Stimulated activated naive B cell treated with anti-CD40 and anti-IgM and Interleukin-4, amounts not matched to agents 10 μg/mL and 1 μg/mL and 100 μg/mL, for 72 hours (primary cell): ENCODE results near the gene ARHGEF4.

Source experiments
- ATAC-seq, 2 donors: fragments of 150-1000 bp; cut with Tn5 transposase; replicated peaks; 2 replicates each; pipeline ENCODE4 v1.10.0; 2021; ENCODE audit warnings: moderate library complexity in 1 of 2
- DNase-seq: peaks from one replicate; pipeline ENCODE4 v3.0.0; 2021
- H3K27ac Mint-ChIP-seq: one replicate; pipeline ENCODE4 v1.8.0; 2022; ENCODE audit warnings: mild to moderate bottlenecking, mixed read lengths
- H3K27me3 Mint-ChIP-seq, 2 donors: one replicate each; pipeline ENCODE4 v1.8.0; 2022; ENCODE audit warnings: mixed read lengths in 2 of 2
- H3K36me3 Mint-ChIP-seq, 2 donors: one replicate each; pipeline ENCODE4 v1.8.0; 2022; ENCODE audit warnings: mixed read lengths in 2 of 2, mild to moderate bottlenecking in 1 of 2
- H3K4me1 Mint-ChIP-seq, 2 donors: one replicate each; pipeline ENCODE4 v1.8.0; 2022; ENCODE audit warnings: mixed read lengths in 2 of 2, mild to moderate bottlenecking in 1 of 2
- H3K4me3 Mint-ChIP-seq, 2 donors: one replicate each; pipeline ENCODE4 v1.8.0; 2022; ENCODE audit warnings: mild to moderate bottlenecking in 2 of 2, mixed read lengths in 2 of 2, moderate library complexity in 1 of 2
- H3K9me3 Mint-ChIP-seq, 2 donors: one replicate each; pipeline ENCODE4 v1.8.0; 2022; ENCODE audit warnings: mixed read lengths in 2 of 2, mild to moderate bottlenecking in 1 of 2

Gene ARHGEF4

DNA sequence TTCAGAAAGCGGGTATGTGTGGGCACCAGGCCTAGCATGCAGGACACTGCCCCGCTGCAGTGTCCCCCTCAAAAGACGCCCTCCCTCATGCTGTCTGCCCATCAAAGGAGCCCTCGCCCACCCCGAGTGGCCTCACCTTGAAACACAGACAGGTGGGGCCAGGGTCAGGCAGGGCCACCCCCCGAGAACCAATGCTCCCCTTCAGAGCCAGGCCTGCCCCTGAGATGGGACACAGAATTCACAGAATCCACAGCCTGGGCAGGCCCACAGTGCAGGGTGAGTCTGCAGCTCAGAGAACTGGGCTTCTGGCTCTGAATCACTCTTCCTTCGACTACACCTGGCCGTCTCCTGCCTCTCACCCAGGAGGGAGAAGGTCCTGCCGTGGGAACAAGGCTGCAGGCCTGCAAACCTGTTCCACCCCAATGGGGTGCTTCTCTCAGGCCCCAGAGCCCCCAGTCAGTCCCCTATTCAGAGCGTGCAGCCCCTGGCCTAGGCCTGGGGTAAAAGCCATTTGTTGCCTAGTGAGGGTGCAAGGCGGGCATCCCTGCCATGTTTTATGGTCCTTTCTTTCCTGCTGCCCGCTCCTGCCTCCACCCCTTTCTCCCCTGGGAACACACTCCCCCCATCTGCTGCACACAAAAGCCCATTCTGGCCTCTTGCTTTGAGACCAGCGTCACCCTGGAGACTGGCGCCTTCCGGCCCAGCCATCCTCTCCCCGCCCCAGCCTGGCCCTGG is 11.3 kb upstream of the ARHGEF4 start:
- Mint-ChIP-seq H3K27ac (peak overlapping the region; percentile 85), H3K36me3 (no peaks in the 10 kb centered on the region), H3K27me3 (peaks cover 6 to 7% of the 10 kb centered on the region in 2 donors), H3K4me1 (peaks cover 18 to 32% of the 10 kb centered on the region in 2 donors), H3K4me3 (no peak overlapping the region), H3K9me3 (no peaks in the 10 kb centered on the region)
- ATAC-seq = no peak
- no peak for DNase-seq

GRCh38 chr2:130825966-130826253 is 10.8 kb upstream of the ARHGEF4 start:
- Mint-ChIP-seq H3K27ac (peak overlapping the region; percentile 42), H3K27me3 (peaks cover 9 to 12% of the 10 kb centered on the region in 2 donors), H3K4me1 (peaks cover 18 to 32% of the 10 kb centered on the region in 2 donors), H3K4me3 (no peak overlapping the region), H3K9me3 (peaks cover 0 to 3% of the 10 kb centered on the region in 2 donors), H3K36me3 (no peaks in the 10 kb centered on the region)
- ATAC-seq = no peak
- no peak for DNase-seq

DNA sequence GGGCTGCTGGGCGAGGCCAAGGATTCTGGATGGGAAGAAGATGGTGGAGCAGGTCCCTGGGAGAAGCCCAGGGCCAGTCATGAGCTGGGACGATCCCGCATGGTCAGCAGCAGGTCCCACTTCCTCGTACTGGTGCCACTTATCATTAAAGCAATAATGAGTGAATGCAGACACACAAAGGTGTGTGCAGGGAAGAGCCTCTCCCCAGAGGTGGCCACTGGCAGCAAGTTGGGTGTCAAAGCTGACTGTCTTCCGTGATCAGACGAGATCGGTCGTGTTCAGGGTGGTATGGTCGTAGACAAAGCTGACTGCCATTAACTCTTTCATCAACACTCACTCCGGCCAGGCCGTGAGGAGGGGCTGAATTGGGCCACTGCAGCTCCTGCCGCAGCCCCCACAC is 10.3 kb upstream of the ARHGEF4 start:
- no peaks in the 10 kb centered on the region for H3K36me3 Mint-ChIP-seq
- DNase-seq = no peak
- ATAC-seq = no peak
- no peak overlapping the region for H3K4me3 Mint-ChIP-seq
- H3K27ac Mint-ChIP-seq = no peak overlapping the region
- peaks cover 18 to 32% of the 10 kb centered on the region in 2 donors for H3K4me1 Mint-ChIP-seq
- H3K27me3 Mint-ChIP-seq = peaks cover 9 to 12% of the 10 kb centered on the region in 2 donors
- H3K9me3 Mint-ChIP-seq = peaks cover 0 to 3% of the 10 kb centered on the region in 2 donors

GRCh38 chr2:130826821-130827501 is 9.8 kb upstream of the ARHGEF4 start:
- Mint-ChIP-seq H3K4me1 (peaks cover 18 to 32% of the 10 kb centered on the region in 2 donors), H3K36me3 (no peaks in the 10 kb centered on the region), H3K27me3 (peaks cover 9 to 12% of the 10 kb centered on the region in 2 donors), H3K9me3 (peaks cover 0 to 3% of the 10 kb centered on the region in 2 donors), H3K4me3 (no peak overlapping the region), H3K27ac (no peak overlapping the region)
- ATAC-seq = no peak
- no peak for DNase-seq

GRCh38 chr2:130827502-130828251 is 9.0 kb upstream of the ARHGEF4 start:
- no peaks in the 10 kb centered on the region for H3K36me3 Mint-ChIP-seq
- no peak overlapping the region for H3K27ac Mint-ChIP-seq
- peaks cover 16 to 17% of the 10 kb centered on the region in 2 donors for H3K27me3 Mint-ChIP-seq
- ATAC-seq = no peak
- H3K9me3 Mint-ChIP-seq = peaks cover 0 to 3% of the 10 kb centered on the region in 2 donors
- no peak overlapping the region for H3K4me3 Mint-ChIP-seq
- H3K4me1 Mint-ChIP-seq = peaks cover 18 to 32% of the 10 kb centered on the region in 2 donors
- DNase-seq = no peak

DNA sequence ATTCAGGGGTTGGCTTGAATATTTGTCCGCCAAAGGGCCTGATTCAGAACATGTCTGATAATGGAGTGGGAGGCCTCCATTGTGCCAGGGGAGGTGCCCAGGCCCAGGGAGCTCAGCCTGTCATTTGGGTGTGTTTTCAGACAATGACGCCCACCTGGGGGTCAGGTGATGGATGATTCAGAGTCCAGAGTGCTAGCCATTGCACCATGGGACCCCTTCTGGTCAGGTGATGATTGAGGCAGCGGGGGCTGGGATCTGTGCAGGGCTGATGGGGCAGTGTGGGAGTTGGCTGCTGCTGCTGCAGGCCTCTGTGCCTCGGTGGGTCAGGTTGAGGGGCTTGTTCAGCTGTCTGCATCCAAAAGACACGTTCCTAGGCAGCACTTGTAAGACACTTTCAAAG is 8.3 kb upstream of the ARHGEF4 start:
- peaks cover 0 to 3% of the 10 kb centered on the region in 2 donors for H3K9me3 Mint-ChIP-seq
- peaks cover 17 to 22% of the 10 kb centered on the region in 2 donors for H3K27me3 Mint-ChIP-seq
- H3K27ac Mint-ChIP-seq = no peak overlapping the region
- no peak overlapping the region for H3K4me3 Mint-ChIP-seq
- peaks cover 17 to 29% of the 10 kb centered on the region in 2 donors for H3K4me1 Mint-ChIP-seq
- no peaks in the 10 kb centered on the region for H3K36me3 Mint-ChIP-seq
- DNase-seq (no peak), ATAC-seq (no peak)

DNA sequence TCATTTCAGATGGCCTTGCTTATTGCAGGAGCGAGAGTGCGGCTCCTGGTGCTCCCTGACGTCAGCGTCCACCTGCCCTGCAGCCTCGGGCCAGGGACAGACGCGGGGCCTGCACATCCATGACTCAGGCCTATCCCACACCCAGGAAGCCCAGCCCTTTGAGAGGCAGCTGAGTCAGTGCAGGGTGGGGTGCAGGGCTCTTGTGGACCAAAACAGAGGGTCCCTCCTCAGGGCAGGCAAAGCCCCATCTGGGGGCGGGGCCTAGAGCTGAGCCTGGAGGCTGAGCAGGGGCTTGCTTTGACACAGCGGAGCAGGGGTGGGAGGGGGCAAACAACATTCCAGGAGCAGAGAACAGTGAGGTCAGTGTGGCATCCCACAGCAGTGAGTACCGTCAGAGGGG is 7.7 kb upstream of the ARHGEF4 start:
- Mint-ChIP-seq H3K27me3 (peaks cover 17 to 22% of the 10 kb centered on the region in 2 donors), H3K36me3 (no peaks in the 10 kb centered on the region), H3K9me3 (peaks cover 0 to 3% of the 10 kb centered on the region in 2 donors), H3K4me1 (peaks cover 12 to 24% of the 10 kb centered on the region in 2 donors), H3K4me3 (no peak overlapping the region), H3K27ac (no peak overlapping the region)
- DNase-seq (no peak), ATAC-seq (no peak)

- Mint-ChIP-seq H3K4me3 (no peak overlapping the region), H3K27ac (no peak overlapping the region), H3K9me3 (peaks cover 0 to 3% of the 10 kb centered on the region in 2 donors), H3K4me1 (peaks cover 4 to 9% of the 10 kb centered on the region in 2 donors), H3K27me3 (peaks cover 22 to 33% of the 10 kb centered on the region in 2 donors), H3K36me3 (no peaks in the 10 kb centered on the region)
- no peak for DNase-seq
- ATAC-seq = no peak
Measured at GRCh38 chr2:130830538-130830937, 6.2 kb upstream of the ARHGEF4 start.

- Mint-ChIP-seq H3K4me1 (peaks cover 4 to 10% of the 10 kb centered on the region in 2 donors), H3K4me3 (no peak overlapping the region), H3K9me3 (peaks cover 0 to 3% of the 10 kb centered on the region in 2 donors), H3K27me3 (peaks cover 27 to 35% of the 10 kb centered on the region in 2 donors), H3K27ac (no peak overlapping the region), H3K36me3 (no peaks in the 10 kb centered on the region)
- ATAC-seq = peak in 1 of 2 donors; percentile 12
- DNase-seq = no peak
Measured at GRCh38 chr2:130831356-130831755, 5.4 kb upstream of the ARHGEF4 start.

GRCh38 chr2:130832296-130832940 is 4.3 kb upstream of the ARHGEF4 start:
- DNase-seq (no peak), ATAC-seq (no peak)
- Mint-ChIP-seq H3K4me3 (no peak overlapping the region), H3K9me3 (peaks cover 0 to 3% of the 10 kb centered on the region in 2 donors), H3K27ac (no peak overlapping the region), H3K36me3 (no peaks in the 10 kb centered on the region), H3K27me3 (peaks cover 32 to 35% of the 10 kb centered on the region in 2 donors), H3K4me1 (peaks cover 7 to 11% of the 10 kb centered on the region in 2 donors)

DNA sequence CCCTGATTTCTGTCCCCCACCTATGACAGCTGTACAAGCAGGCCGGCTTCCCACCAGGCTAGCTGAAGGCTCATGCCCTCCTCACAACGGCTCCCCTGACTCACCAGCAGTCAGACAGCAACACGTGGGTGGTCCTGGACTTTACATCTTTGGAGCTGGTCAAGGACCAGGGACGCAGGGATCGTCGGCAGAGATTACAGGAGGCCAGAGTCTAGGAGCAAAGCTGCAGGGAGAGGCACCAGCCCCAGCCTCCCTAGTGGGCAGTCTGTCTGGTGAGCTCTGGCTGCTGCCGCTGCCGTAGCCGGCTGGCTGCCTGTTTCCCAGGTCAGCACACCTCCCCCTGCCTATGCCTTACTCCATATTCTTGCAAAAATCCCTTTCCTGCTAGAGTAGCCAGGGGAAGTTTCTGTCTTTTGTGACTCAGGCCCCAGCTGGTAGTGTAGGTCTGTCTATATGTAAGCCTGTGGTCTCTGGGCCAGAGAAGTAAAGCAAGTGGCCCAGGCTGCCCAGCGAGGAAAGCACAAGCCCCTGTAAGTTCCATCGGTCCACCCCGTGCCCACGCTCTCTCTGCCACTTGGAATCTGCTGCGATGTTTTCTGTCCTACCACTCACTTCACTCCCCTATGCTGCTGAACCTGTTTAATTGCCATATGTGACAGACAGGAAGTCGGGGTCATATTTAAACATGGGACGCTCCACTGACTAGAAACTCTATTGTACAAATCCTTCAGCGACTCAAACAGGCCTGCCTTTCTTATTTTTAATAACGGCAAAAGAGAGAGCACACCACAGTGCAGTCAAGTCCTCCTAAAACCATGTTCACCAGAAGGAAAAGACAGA is 2.4 kb upstream of the ARHGEF4 start:
- no peak overlapping the region for H3K27ac Mint-ChIP-seq
- ATAC-seq = no peak
- H3K9me3 Mint-ChIP-seq = peaks cover 0 to 3% of the 10 kb centered on the region in 2 donors
- no peak for DNase-seq
- H3K27me3 Mint-ChIP-seq = peaks cover 47 to 51% of the 10 kb centered on the region in 2 donors
- peaks cover 4% of the 10 kb centered on the region in 2 donors for H3K4me1 Mint-ChIP-seq
- no peak overlapping the region for H3K4me3 Mint-ChIP-seq
- H3K36me3 Mint-ChIP-seq = no peaks in the 10 kb centered on the region

DNA sequence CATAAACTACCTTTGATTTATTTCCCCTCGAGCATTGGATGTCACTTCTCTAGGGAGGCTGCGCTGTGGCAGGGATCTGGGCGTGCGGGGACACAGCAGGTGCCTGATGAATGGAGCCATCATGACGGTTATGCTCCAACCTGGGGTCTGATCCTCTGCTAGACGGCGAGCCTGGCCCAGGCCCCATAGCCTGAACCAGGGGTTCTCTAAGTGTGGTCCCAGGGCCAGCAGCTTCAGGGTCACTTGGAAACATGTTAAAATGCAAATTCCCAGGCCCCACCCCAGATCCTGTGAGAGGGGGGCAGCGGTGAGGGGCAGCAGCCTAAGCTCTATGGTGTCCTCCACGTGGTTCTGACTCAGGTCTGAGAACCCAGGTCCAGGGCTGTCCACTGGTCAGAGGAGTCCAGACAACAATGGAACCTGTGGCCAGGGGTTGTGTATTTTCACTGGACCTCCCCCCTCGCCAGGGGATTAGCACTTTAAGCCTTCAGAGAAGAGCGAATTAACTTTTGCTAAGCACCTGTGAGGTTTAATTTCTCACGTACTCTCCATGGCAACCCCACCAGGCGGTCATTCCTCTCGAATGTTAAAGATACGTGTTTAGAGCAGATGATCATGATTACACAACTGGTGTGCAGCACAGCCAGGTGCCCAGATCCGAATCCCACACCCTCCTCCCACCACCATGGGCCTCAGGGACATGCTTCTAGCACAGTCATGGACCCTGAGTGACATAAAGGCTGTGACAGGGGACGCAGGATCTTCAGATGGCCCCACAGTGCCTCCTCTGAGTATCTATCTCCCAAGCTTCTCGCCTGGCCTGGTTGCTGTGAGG is 1.6 kb upstream of the ARHGEF4 start:
- Mint-ChIP-seq H3K27ac (no peak overlapping the region), H3K36me3 (no peaks in the 10 kb centered on the region), H3K4me3 (no peak overlapping the region), H3K27me3 (peaks cover 50 to 57% of the 10 kb centered on the region in 2 donors), H3K4me1 (peaks cover 4% of the 10 kb centered on the region in 2 donors), H3K9me3 (peaks cover 0 to 3% of the 10 kb centered on the region in 2 donors)
- no peak for DNase-seq
- ATAC-seq = no peak

GRCh38 chr2:130835766-130836015 is 1.0 kb upstream of the ARHGEF4 start:
- peaks cover 0 to under 1% of the 10 kb centered on the region in 2 donors for H3K9me3 Mint-ChIP-seq
- no peak for ATAC-seq
- DNase-seq = no peak
- H3K4me1 Mint-ChIP-seq = peaks cover 4% of the 10 kb centered on the region in 2 donors
- H3K27ac Mint-ChIP-seq = no peak overlapping the region
- H3K36me3 Mint-ChIP-seq = no peaks in the 10 kb centered on the region
- no peak overlapping the region for H3K4me3 Mint-ChIP-seq
- peaks cover 46 to 58% of the 10 kb centered on the region in 2 donors for H3K27me3 Mint-ChIP-seq
